Measurements from ENCODE around the gene EIF3K. TPM values are rescaled to one million over a fixed set of nuclear protein-coding genes. Genes with fewer than 3 reads are reported as not detected.
"Not testable (repeated sequence)": the region's sequence is repeated elsewhere in the genome, so short reads cannot be mapped to it uniquely, and the experiment has no call there.

EIF3K gene
- 100 to 1,000 TPM; 343 to 391 (median 353) TPM for polyA plus RNA-seq (ENCODE audit: insufficient read length in 10 of 10)
- long read RNA-seq, donor 1, transcript EIF3K-205 (4 exons, 667 nt) = minor isoform, 5 of 205 reads
- long read RNA-seq, donor 1, transcript EIF3K-203 (7 exons, 1,327 nt) = minor isoform, 10 of 205 reads
- long read RNA-seq, donor 1, transcript EIF3K-201 (8 exons, 864 nt) = major isoform, 155 of 205 reads
- long read RNA-seq, donor 1, partial matches to known transcripts = 22 of 205 reads
- long read RNA-seq, donor 1, other reads (novel, unspliced or antisense) = 5 of 205 reads
- long read RNA-seq, donor 2, transcript EIF3K-201 (8 exons, 864 nt) = major isoform, 118 of 170 reads
- long read RNA-seq, donor 2, transcript EIF3K-211 (7 exons, 670 nt) = minor isoform, 7 of 170 reads
- long read RNA-seq, donor 2, transcript EIF3K-203 (7 exons, 1,327 nt) = minor isoform, 5 of 170 reads
- long read RNA-seq, donor 2, partial matches to known transcripts = 24 of 170 reads
- long read RNA-seq, donor 2, other reads (novel, unspliced or antisense) = 8 of 170 reads
- long read RNA-seq, donor 3 = 0 reads
- long read RNA-seq, donor 4, transcript EIF3K-201 (8 exons, 864 nt) = major isoform, 113 of 158 reads
- long read RNA-seq, donor 4, partial matches to known transcripts = 34 of 158 reads
- long read RNA-seq, donor 4, other reads (novel, unspliced or antisense) = 0 of 158 reads
- long read RNA-seq, donor 5, transcript EIF3K-203 (7 exons, 1,327 nt) = minor isoform, 9 of 231 reads
- long read RNA-seq, donor 5, transcript EIF3K-201 (8 exons, 864 nt) = major isoform, 165 of 231 reads
- long read RNA-seq, donor 5, partial matches to known transcripts = 28 of 231 reads
- long read RNA-seq, donor 5, other reads (novel, unspliced or antisense) = 18 of 231 reads
- long read RNA-seq, donor 6, transcript EIF3K-201 (8 exons, 864 nt) = major isoform, 138 of 190 reads
- long read RNA-seq, donor 6, transcript EIF3K-211 (7 exons, 670 nt) = minor isoform, 8 of 190 reads
- long read RNA-seq, donor 6, partial matches to known transcripts = 33 of 190 reads
- long read RNA-seq, donor 6, other reads (novel, unspliced or antisense) = 5 of 190 reads
- long read RNA-seq, donor 7, transcript EIF3K-201 (8 exons, 864 nt) = major isoform, 87 of 113 reads
- long read RNA-seq, donor 7, transcript EIF3K-203 (7 exons, 1,327 nt) = minor isoform, 9 of 113 reads
- long read RNA-seq, donor 7, partial matches to known transcripts = 11 of 113 reads
- long read RNA-seq, donor 7, other reads (novel, unspliced or antisense) = 0 of 113 reads
- long read RNA-seq, donor 8, transcript EIF3K-211 (7 exons, 670 nt) = minor isoform, 6 of 134 reads
- long read RNA-seq, donor 8, transcript EIF3K-201 (8 exons, 864 nt) = major isoform, 85 of 134 reads
- long read RNA-seq, donor 8, partial matches to known transcripts = 34 of 134 reads
- long read RNA-seq, donor 8, other reads (novel, unspliced or antisense) = 0 of 134 reads
- long read RNA-seq, donor 9, transcript EIF3K-201 (8 exons, 864 nt) = major isoform, 17 of 20 reads
- long read RNA-seq, donor 9, partial matches to known transcripts = 0 of 20 reads
- long read RNA-seq, donor 9, other reads (novel, unspliced or antisense) = 0 of 20 reads

DNA sequence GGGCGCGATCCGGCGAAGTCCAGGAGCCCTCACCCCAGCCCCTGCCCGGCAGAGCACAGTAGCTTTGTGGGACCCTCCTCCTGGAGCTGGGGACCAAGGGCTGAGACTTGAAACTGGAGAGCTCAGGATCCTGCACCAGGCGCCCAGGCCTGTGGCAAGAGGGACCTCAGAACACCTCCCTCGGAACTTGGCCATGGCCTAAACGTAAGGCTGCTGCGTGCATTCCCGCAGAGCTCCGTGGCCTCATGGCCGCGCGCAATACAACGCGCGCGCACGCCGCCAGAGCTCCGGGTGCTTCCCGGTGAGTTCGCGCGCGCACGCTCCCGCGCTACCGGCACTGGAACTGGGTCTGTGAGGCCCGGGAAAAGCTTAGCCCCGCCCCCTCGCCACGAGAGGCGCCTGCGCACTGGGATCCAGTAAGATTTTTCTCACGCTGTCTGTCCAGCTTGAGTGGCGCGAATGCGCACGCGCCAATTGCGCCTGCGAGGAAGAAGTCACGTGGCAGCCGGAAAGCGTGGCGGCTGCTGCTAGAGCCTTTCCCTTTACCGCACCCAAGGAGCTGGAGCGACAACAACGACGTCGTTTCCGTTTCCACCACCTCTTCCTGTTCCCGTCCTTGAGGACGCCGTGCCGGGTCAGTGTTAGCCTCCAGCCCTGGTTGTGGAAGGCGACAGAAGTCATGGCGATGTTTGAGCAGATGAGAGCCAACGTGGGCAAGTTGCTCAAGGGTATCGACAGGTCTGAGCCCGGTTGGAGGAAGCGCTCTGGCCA is at the start of gene EIF3K:
TSS of gene EIF3K (plus strand) at position 599 of the 771 bp plus-strand sequence. CDS start at position 680, 81 bp downstream.
- peak; percentile 99 to 100 (median 100) for DNase-seq

DNA sequence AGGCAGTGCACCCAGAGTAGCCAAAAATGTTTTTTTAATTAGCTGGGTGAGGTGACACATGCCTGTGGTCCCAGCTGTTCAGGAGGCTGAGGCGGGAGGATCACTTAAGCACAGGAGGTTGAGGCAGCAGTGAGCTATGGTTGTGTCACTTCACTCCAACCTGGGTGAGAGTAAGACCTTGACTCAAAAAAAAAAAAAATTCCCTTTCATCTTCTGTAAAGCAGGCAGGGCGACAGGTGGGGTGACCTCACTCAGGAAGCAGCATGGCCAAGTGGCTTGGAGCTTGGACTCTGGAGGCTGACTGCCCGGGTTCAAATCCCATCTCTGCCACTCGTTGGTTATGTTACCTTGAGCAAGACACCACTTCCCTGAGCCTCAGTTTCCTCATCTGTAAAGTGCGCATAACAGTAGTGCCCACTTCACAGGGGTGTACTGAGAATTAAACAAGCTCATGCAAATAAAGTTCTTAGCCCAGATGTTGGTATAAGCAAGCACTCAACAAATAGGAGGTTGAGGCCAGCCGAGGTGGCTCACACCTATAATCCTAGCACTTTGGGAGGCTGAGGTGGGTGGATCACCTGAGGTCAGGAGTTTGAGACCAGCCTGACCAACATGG is 49.5 kb upstream of the EIF3K start:
- DNase-seq = no peak

DNA sequence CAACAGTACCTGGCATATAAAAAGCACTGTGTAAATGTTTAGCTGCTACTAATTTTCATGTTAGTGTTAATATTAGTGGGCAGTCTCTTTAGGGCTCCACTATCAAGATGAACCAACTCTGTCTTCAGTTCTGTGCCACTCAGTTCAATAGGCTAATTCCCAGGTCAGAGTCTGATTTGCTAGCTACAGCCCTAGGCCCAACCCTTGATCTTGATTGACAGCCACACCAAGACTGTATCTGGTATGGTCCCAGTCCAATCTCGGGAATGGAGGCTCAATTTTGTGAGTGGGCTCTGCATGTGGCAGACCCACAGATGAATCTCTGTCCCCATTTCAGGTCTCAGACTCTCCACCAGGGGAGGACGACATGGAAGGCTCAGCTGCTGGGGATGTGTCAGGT is 47.3 kb upstream of the EIF3K start:
- DNase-seq = no peak

- DNase-seq = no peak
These were observed 41.2 kb upstream of the EIF3K start for GRCh38 chr19:38577826-38578225.

DNA sequence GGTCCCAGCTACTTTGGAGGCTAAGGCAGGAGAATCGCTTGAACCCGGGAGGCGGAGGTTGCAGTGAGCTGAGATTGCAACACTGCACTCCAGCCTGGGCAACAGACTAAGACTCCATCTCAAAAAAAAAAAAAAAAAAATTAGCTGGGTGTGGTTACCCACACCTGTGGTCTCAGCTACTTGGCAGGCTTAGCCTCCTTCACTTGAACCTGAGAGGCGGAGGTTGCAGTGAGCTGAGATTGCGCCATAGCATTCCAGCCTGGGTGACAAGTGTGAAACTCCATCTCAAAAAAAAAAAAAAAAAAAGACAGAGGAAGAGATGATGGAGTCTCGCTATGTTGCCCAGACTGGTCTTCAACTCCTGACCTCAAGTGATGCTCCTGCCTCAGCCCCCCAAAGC is 39.7 kb upstream of the EIF3K start:
- not testable (repeated sequence) for DNase-seq

- DNase-seq = no peak
These were observed 38.9 kb upstream of the EIF3K start for GRCh38 chr19:38580080-38580479.

DNA sequence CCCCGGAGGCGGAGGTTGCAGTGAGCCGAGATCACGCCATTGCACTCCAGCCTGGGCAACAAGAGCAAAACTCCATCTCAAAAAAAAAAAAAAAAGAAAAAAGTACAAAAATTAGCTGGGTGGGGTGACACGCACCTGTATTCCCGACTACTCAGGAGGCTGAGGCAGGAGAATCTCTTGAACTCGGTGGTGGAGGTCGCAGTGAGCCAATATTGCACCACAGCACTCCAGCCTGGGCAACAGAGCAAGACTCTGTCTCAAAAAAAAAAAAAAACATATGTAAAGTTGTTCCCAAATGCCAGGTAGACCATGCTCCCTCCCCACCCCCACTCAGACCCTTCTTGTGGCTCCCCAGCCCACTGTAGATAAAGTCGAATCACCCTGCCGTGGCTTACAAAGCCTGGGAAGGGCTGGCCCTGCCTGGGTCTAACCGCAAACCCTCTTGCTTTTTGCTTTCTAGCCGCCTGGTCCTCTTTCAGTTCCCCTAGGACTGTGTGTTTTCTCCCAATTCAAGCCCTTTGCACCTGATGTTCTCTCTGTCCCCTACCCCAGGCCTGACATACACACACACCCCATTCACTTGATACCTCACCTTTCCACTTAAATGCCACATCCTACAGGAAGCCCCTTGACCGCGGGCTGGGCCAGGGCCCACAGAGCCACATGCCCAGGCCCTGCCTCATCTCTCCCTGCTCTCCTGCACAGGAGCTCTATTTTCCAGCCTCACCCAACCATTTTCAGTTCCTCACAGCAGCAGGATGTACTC is 35.6 kb upstream of the EIF3K start:
- DNase-seq = no peak

DNA sequence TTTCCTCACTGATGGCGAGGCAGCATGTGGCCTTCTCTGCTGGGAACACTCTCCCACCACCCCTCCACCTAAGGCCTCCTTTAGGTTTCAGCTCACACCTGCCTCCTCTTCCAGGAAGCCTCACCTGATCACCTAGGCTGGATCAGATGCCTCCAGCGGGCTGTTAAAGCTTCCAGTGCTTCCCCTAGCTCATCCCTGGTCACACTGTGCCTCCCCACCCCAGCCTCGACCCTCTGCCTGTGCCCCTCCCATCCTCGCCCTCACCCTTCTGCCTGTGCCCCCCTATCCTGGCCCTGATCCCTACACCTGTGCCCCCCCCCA is 35.0 kb upstream of the EIF3K start:
- DNase-seq = no peak

- no peak for DNase-seq
These were observed 31.4 kb upstream of the EIF3K start for GRCh38 chr19:38587562-38587961.

DNA sequence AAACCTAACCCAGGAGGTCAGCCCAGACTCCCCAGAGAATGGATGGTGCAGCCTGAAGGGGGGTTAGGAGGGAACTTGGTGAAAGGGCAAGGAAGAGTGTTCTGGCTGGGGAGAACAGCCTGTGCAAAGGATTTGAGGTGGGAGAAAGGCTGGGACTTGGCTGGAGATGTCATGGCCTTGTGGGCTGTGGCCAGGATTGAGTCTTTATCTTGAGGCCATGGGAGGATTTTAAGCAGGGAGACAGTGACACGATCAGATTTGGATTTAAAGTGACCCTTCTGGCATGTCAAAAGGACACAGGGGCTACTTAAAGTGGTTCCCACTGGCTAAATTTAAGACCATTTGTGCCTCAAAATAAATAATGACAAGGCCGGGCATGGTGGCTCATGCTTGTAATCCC is 30.9 kb upstream of the EIF3K start:
- DNase-seq = no peak

DNA sequence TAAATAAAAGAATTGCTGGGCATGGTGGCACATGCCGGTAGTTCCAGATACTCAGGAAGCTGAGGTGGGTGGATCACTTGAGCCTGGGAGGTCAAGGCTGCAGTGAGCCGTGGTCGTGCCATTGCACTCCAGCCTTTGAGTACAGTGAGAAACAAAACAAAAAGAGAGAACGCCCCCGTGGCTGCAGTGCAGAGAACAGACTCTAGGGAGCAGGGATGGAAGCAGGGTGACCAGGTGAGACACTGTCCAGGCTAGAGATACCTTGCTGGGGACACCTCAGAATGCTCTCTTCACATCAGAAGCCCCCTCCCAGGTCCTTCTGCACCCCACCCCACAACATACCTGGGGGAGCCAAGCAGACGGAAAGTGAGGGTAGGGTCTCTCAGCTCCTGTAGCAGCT is 26.0 kb upstream of the EIF3K start:
- DNase-seq = no peak

DNA sequence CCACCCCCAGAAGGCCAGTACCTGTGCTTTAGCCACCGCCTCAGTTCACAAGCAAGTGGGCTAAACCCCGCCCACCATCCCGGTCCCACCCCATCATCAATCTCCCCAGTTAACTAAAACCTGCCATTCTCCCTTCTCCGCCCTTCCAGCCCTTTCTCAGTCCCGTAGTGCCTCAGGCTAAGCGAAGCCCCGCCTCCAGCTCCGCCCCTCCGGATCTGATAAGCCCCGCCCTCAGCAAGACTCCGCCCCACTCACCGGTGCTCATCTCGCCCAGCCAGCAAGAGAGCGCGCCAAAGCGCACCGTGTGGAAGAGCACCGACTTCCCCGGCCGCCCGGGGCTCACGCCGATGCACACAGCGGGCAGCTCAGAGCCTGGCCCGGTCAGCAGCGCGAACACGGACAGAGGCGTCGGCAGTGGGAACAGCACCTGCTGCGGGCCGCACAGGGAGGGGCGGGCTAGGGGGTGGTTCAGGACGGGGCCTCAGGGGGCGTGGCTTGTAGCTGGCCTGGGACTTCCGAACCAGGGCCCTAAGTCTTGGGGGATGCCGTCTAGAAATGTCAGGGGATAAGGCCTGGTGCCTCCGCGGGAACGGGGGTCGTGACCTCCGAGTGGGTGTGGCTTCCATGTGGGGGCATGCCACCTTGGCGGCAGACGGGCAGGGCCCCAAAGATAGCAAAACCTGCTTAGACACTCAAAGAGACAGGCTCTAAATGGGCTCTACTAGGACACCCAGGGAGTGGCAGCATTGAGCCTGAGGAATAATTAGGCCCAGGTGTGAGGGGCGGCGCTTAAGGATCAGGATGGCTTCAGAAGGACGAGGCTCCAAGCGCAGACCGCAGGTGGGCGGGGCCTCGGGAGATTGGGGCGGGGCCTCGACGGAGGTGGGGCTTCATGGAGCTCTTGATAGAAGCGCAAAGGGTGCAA is 22.7 kb upstream of the EIF3K start:
- peak; percentile 29 to 46 (median 33) for DNase-seq

DNA sequence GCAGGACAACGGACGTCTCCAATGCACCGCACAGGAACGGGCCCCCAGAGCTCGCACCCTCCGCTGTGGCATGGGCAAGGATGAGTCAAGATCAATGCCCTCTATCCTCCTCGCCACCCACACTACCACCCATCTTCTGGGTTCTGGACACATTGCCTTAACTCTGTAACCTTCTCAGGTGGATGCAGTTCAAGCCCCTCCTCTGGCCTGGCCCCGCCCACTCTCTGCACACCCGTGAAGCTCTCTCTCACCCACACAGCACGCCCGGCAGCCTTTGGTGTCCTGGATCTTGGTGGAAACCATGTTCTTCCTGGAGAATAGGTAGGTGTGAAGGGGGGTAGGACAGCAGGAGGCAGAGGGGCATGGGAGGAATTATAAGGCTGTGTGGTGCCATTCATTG is 21.9 kb upstream of the EIF3K start:
- DNase-seq = no peak

DNA sequence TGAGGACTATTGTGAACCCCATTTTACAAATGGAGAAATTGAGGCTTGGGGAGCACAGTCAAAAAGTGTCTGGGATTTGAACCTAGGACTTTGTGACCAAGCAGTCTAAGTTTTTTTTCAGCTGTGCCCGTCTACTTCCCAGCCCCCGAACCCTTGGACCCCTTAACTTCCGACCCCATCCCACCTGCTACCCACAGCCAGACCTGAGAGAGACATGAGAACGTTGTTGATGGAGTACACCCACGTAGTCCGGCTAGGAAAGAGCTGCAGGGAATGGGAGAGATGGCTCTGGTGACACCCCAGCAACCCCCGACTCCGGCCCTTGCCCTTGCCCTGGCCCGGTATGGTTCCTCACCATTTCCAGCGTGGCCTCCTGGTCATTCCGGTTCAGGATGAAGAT is 19.3 kb upstream of the EIF3K start:
- no peak for DNase-seq

DNA sequence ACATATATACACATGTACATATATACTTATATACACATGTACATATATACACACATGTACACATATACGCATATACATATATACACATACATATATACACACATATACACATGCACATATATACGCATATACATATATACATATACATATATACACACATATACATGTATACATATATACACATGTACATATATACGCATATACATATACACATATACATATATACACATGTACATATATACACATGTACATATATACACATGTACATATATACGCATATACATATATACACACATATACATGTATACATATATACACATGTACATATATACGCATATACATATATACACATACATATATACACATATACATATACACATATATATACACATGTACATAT is 16.1 kb upstream of the EIF3K start:
- DNase-seq = not testable (repeated sequence)

GRCh38 chr19:38606131-38606530 is 12.9 kb upstream of the EIF3K start:
- no peak for DNase-seq

DNA sequence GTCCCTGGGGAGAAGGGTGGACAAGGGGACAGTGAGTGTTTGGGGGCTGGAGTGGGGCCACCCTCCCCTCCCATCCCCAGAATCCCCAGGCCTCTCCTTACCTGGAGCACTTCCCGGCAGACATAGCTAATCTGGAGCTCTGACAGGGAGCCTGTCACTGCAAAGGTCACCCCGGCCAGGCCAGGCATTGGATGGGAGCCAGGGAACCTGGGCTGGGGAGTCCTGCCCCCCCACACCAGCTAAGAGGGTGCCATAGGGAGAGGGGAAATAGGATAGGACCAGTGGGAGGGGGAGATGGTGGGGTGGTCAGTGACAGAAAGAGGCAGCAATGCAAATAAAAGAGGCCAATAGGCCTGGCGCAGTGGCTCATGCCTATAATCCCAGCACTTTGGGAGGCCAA is 4.7 kb upstream of the EIF3K start:
- DNase-seq = no peak

GRCh38 chr19:38615007-38615581 is 3.9 kb upstream of the EIF3K start:
- no peak for DNase-seq
